ENCODE measurements around the gene GAS5. TPM values are rescaled to one million over a fixed set of nuclear protein-coding genes. Genes with fewer than 3 reads are reported as not detected.

The GAS5 gene
- total and polyA plus RNA-seq, 9 of the 15 experiments (the other 6 are each of a cell fraction or from before 2014, with no cell fraction given), result 565 to 1,860 (median 1,006) TPM

- TF ChIP-seq GMEB1 (CRISPR knock-in tag; IDR thresholded peaks at IDR 0.05) (no peak), NELFE (IDR thresholded peaks at IDR 0.05; ENCODE audit: insufficient read depth, insufficient read length) (no peak), SOX6 (IDR thresholded peaks at IDR 0.05) (no peak), SFPQ (IDR thresholded peaks at IDR 0.05; ENCODE audit: low read depth, low read length) (no peak), ZNF644 (tag; IDR thresholded peaks at IDR 0.05; ENCODE audit: low read depth) (0 out of 2 replicates have a peak, but pooled peaks have one; percentile 33), RBM25 (IDR thresholded peaks at IDR 0.05; ENCODE audit: low read depth, low read length, severe bottlenecking) (no peak), NFYB (IDR thresholded peaks at IDR 0.05; ENCODE audit: extremely low read depth, insufficient read length) (no peak), PRDM10 (IDR thresholded peaks at IDR 0.05; ENCODE audit: partially characterized antibody) (peak; percentile 60), GTF2B (IDR thresholded peaks at IDR 0.05; ENCODE audit: extremely low read depth, insufficient read length) (no peak), ZNF280B (CRISPR knock-in tag; IDR thresholded peaks at IDR 0.05) (no peak), JUNB (CRISPR knock-in tag; conservative IDR thresholded peaks at IDR 0.05) (no peak), PKNOX1 (IDR thresholded peaks at IDR 0.05) (peak; percentile 7; the same call in 1 of the 2 replicates), KDM2B (CRISPR knock-in tag; IDR thresholded peaks at IDR 0.05) (no peak), JUND (IDR thresholded peaks at IDR 0.05; ENCODE audit: borderline replicate concordance, low read depth, low read length) (0 out of 2 replicates have a peak, but pooled peaks have one; percentile 8), JUND (tag; IDR thresholded peaks at IDR 0.05; ENCODE audit: borderline replicate concordance, low read depth, low read length) (no peak; the same call in 2 of the 3 replicates), HNRNPUL1 (IDR thresholded peaks at IDR 0.05; ENCODE audit: low read length) (no peak)
Measured at GRCh38 chr1:173868266-173869020, 654 bp upstream of the GAS5 start, which contains the start of gene ZBTB37 (continued).
